KOPT-K1 (cell line): ENCODE measurements around the gene TDO2.
A peak's percentile ranks its signal among the peaks of the same experiment; 100 is the strongest.
"Not testable (repeated sequence)": the region's sequence is repeated elsewhere in the genome, so short reads cannot be mapped to it uniquely, and the experiment has no call there.

Source experiments
- H3K27ac ChIP-seq: fragments of 200-600 bp; sonication (generic); 2 replicates; pipeline ENCODE4 v1.5.1; 2016; ENCODE audit warnings: antibody characterized with exemption, mild to moderate bottlenecking, low read depth, low read length; ENCODE audit not compliant: poor library complexity, severe bottlenecking
- H3K36me3 ChIP-seq: fragments of 200-600 bp; sonication (generic); 2 replicates; pipeline ENCODE4 v1.5.1; 2017; ENCODE audit warnings: antibody characterized with exemption, mild to moderate bottlenecking, low read length, moderate library complexity; ENCODE audit not compliant: insufficient read depth
- H3K9me3 ChIP-seq: fragments of 200-600 bp; sonication (generic); 2 replicates; pipeline ENCODE4 v1.5.1; 2017; ENCODE audit warnings: antibody characterized with exemption, low read length, mild to moderate bottlenecking; ENCODE audit not compliant: insufficient read depth, poor library complexity, severe bottlenecking

TDO2 gene

DNA sequence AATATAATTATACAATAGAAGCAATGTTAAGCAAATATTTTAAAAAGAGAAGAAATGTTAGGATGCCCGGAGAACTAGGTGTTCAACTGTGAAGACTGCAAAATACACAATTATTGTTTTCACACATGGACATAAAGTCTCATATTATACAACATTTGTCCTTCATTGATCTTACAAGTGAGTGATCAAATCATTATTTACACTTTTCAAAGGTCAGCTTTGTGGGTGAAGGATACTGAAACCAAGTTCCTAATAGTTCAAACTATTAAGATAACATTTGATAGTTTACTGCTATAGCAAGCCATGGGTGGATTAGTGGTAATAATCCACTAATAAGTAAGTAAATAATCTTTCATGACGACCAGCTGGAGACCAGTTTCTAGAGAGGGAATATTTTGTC, 26.8 kb downstream of the TDO2 start:
- H3K27ac ChIP-seq, result no peak overlapping the region
- no peaks in the 10 kb centered on the region for H3K9me3 ChIP-seq

DNA sequence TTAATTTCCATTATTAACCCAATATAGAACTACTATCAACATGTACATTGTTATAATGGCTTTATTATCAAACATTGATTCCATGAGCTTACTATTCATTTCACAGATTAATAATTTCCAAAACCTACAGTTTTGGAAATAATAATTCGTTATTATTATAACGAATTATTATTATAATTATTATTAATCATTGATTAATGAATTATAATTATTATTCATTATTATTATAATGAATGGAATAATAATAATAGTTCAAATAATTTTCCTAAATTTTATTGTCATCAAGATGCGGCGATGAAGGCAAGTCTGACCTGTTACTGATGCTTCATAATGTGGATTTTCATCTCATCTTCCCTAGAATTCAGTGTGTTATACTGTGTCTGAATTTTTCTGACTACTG, 28.1 kb downstream of the TDO2 start:
- Histone ChIP-seq H3K36me3 (no peaks in the 10 kb centered on the region), H3K27ac (no peak overlapping the region), H3K9me3 (no peaks in the 10 kb centered on the region)

More for the DNA sequence above, 26.8 kb downstream of the TDO2 start:
- H3K36me3 ChIP-seq, result no peaks in the 10 kb centered on the region

GRCh38 chr4:155934634-155935033, 31.1 kb downstream of the TDO2 start:
- H3K27ac ChIP-seq, H3K36me3 ChIP-seq: not testable (repeated sequence)

DNA sequence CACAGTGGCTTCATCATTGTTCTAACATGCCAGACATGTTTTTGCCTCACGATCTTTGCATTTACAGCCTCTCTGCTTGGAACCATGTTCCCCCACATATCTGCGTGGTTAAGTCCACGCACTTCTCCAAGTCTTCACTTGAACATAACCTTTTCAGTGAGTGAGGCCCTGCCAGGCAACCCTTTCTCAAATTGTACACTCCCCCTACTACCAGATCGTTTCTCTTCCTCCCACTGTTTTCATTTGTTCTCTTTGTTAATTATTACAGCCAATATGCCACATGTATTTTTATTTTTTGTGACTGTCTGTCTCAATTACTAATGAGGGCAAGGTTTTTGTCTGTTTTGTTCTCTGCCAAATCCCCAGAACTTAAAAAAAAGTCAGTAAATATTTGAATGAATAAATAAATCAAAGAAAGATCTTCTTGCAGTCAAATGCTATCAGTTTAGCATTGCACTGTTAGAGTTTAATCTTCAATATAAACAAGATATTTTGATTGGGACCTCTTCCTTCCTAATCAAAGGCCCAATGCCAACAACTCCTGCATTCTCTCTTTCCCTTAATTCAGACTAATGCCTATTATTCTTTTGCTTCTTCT, 32.0 kb downstream of the TDO2 start:
- H3K27ac ChIP-seq, result no peak overlapping the region
- no peaks in the 10 kb centered on the region for H3K9me3 ChIP-seq
- no peaks in the 10 kb centered on the region for H3K36me3 ChIP-seq

More at GRCh38 chr4:155934634-155935033, 31.1 kb downstream of the TDO2 start:
- H3K9me3 ChIP-seq, result not testable (repeated sequence)

- H3K9me3 ChIP-seq, result no peaks in the 10 kb centered on the region
- no peaks in the 10 kb centered on the region for H3K36me3 ChIP-seq
- no peak overlapping the region for H3K27ac ChIP-seq
These were observed 37.7 kb downstream of the TDO2 start for GRCh38 chr4:155941085-155941790.

DNA sequence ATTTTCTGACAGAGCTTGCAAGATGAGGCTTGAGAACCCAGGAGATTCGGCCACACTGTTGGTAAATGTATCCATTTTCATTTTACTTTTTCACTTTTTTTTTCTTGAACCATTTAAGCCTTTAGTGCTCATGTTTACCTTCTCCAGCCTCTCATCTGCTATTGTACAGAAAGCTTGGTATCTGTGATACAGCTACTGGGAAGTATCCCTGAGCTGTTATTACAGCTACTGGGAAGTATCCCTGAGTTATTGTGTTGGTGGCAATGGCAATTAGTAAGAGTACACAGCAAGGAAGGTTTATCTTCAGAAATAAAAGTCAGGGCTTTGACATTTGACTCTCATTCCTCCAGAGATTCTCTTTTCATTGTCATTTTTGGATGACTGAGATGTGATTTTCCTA, 38.3 kb downstream of the TDO2 start:
- Histone ChIP-seq H3K9me3 (no peaks in the 10 kb centered on the region), H3K27ac (no peak overlapping the region), H3K36me3 (no peaks in the 10 kb centered on the region)

GRCh38 chr4:155943605-155944291, 40.3 kb downstream of the TDO2 start:
- Histone ChIP-seq H3K36me3 (no peaks in the 10 kb centered on the region), H3K9me3 (no peaks in the 10 kb centered on the region), H3K27ac (no peak overlapping the region)

- Histone ChIP-seq H3K9me3 (no peaks in the 10 kb centered on the region), H3K27ac (no peak overlapping the region), H3K36me3 (no peaks in the 10 kb centered on the region)
These were observed 41.0 kb downstream of the TDO2 start for GRCh38 chr4:155944516-155944915.

GRCh38 chr4:155946486-155946885, 43.0 kb downstream of the TDO2 start:
- Histone ChIP-seq H3K27ac (no peak overlapping the region), H3K36me3 (no peaks in the 10 kb centered on the region), H3K9me3 (no peaks in the 10 kb centered on the region)

DNA sequence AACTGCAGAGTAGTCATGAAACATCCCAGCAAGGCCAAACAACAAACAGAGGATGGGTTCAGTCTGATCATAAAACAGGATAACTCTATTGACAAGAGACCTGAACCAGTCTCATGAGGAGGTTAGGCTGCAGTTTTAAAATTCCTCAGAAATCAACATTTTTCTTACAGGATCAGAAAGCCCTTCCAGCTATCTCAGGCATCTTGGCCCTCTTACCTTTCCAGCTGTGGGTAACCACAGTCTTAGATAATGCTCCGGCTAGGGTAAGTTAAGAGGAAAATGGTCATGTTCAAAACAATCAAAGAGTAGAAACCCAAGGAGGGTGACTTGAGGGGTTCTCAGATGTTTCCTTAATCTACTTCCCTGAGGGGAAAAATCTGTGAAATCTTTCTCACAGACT, 45.0 kb downstream of the TDO2 start:
- no peaks in the 10 kb centered on the region for H3K9me3 ChIP-seq
- H3K27ac ChIP-seq, result no peak overlapping the region
- no peaks in the 10 kb centered on the region for H3K36me3 ChIP-seq

DNA sequence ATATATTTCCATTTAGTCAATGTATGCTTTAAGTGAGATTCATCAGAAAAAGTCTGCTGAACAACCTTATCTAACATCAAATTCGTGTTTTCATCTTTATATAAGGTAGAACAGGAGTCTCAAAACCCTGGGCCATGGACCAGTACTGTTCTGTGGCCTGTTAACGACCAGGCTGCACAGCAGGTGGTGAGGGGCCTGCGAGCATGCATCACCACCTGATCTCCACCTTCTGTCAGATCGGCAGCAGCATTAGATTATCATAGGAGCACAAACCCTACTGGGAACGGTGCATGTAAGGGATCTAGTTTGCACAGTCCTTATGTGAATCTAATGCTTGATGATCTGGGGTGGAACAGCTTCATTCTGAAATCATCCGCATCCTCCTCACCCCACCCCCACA, 47.0 kb downstream of the TDO2 start:
- Histone ChIP-seq H3K27ac (no peak overlapping the region), H3K36me3 (no peaks in the 10 kb centered on the region), H3K9me3 (no peaks in the 10 kb centered on the region)

DNA sequence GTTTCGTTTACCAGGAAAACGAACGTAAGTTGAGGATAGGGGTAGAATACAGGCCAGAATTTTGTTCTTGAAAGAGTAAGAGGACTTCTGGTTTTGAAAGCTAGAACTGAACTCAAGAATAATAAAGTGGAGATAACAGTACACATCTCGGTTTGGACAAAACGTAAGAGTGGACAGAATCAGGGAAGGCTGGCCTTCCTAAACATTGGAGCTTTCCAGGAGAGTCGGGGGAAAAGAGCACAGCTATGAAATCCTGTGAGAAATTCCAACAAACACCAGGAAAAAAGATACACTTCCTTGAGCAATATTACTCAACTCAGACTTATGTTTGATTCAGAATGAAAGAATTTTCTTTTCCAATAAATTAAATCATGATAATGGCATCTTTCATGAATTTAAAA, 49.0 kb downstream of the TDO2 start:
- Histone ChIP-seq H3K27ac (no peak overlapping the region), H3K36me3 (no peaks in the 10 kb centered on the region), H3K9me3 (no peaks in the 10 kb centered on the region)

GRCh38 chr4:155953151-155954117, 49.9 kb downstream of the TDO2 start, which contains the start of gene CTSO:
TSS of gene CTSO (minus strand) at chr4:155953866. CDS start at chr4:155953847, 19 bp downstream.
- no peaks in the 10 kb centered on the region for H3K9me3 ChIP-seq
- H3K27ac ChIP-seq, result peak within 1 kb of the TSS; percentile 71
- H3K36me3 ChIP-seq, result no peaks in the 10 kb centered on the region

- peak overlapping the region; percentile 71 for H3K27ac ChIP-seq
- no peaks in the 10 kb centered on the region for H3K9me3 ChIP-seq
- H3K36me3 ChIP-seq, result no peaks in the 10 kb centered on the region
These were observed 50.7 kb downstream of the TDO2 start for GRCh38 chr4:155954118-155954685.
